ENCODE measurements around the gene TPRN.

GRCh38 chr9:137157618-137158415 lies 42.7 kb downstream of the TPRN start:
- no peak for TF ChIP-seq POLR2AphosphoS5 (IDR thresholded peaks at IDR 0.05; ENCODE audit: insufficient read depth, low read depth, low read length)
- no peak for TF ChIP-seq POLR2A (IDR thresholded peaks at IDR 0.05; ENCODE audit: low read depth, low read length)
- TF ChIP-seq, protein P1, sequence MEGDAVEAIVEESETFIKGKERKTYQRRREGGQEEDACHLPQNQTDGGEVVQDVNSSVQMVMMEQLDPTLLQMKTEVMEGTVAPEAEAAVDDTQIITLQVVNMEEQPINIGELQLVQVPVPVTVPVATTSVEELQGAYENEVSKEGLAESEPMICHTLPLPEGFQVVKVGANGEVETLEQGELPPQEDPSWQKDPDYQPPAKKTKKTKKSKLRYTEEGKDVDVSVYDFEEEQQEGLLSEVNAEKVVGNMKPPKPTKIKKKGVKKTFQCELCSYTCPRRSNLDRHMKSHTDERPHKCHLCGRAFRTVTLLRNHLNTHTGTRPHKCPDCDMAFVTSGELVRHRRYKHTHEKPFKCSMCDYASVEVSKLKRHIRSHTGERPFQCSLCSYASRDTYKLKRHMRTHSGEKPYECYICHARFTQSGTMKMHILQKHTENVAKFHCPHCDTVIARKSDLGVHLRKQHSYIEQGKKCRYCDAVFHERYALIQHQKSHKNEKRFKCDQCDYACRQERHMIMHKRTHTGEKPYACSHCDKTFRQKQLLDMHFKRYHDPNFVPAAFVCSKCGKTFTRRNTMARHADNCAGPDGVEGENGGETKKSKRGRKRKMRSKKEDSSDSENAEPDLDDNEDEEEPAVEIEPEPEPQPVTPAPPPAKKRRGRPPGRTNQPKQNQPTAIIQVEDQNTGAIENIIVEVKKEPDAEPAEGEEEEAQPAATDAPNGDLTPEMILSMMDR (IDR thresholded peaks at IDR 0.05; ENCODE audit: extremely low read depth in 1 of 2, insufficient read depth in 1 of 2, low read depth in 1 of 2, low read length in 2 of 2), result no peak
- TF ChIP-seq EZH2 (IDR thresholded peaks at IDR 0.05; ENCODE audit: borderline replicate concordance, low read depth, low read length, severe bottlenecking), result no peak
- TF ChIP-seq JUN (IDR thresholded peaks at IDR 0.05; ENCODE audit: borderline replicate concordance, insufficient read depth, insufficient read length, low read depth), result no peak
